ENCODE data around the gene CFAP299.
"Not testable (repeated sequence)": the region's sequence is repeated elsewhere in the genome, so short reads cannot be mapped to it uniquely, and the experiment has no call there.

The CFAP299 gene

DNA sequence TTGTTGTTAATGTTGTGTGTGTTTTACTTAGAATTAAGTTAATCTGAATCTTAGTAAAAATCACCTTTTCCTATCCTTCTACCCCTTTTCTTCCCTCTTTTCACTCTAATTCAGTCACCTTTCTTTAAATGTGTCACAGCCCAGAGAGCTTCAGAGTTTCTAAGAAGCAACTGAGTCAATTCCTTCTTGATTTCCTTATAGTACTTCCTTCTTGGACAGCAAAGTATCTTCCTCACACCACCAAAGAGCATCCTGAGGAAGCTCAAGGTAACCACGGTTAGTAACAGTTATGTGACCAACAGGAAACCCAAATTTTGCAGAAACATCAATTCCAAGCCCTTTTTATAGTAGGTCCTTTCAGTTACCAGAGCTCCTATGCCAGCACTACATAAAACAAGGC, 451.8 kb downstream of the CFAP299 start:
- H3K4me1 ChIP-seq (ENCODE audit: low read length) = no peaks in the 10 kb centered on the region
- no peak for TF ChIP-seq EZH2phosphoT487 (IDR thresholded peaks at IDR 0.05; ENCODE audit: low read depth)
- TF ChIP-seq, protein P1, sequence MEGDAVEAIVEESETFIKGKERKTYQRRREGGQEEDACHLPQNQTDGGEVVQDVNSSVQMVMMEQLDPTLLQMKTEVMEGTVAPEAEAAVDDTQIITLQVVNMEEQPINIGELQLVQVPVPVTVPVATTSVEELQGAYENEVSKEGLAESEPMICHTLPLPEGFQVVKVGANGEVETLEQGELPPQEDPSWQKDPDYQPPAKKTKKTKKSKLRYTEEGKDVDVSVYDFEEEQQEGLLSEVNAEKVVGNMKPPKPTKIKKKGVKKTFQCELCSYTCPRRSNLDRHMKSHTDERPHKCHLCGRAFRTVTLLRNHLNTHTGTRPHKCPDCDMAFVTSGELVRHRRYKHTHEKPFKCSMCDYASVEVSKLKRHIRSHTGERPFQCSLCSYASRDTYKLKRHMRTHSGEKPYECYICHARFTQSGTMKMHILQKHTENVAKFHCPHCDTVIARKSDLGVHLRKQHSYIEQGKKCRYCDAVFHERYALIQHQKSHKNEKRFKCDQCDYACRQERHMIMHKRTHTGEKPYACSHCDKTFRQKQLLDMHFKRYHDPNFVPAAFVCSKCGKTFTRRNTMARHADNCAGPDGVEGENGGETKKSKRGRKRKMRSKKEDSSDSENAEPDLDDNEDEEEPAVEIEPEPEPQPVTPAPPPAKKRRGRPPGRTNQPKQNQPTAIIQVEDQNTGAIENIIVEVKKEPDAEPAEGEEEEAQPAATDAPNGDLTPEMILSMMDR (IDR thresholded peaks at IDR 0.05; ENCODE audit: low read depth, low read length) = no peak

DNA sequence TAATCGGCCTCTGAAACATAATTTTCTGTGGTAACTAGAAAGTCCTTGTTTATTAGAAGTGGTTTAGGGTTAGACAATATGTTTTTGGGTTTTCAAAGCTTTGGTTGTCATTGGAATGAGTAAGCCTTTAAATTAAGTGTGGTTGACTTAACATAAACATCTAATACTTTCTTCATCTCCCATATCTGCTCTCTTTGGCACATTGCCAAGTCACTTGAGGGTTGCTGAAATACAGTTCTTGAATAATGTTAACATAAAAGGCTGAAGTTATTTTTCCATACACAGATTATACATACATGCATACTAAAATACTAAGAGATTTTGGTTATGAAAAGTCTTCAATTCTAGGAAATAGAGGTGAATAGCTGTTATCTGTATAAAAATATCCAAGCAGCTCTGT, 453.3 kb downstream of the CFAP299 start:
- no peak overlapping the region for H3K27ac ChIP-seq (ENCODE audit: low read length)
- no peak overlapping the region for H3K4me2 ChIP-seq (ENCODE audit: low read length)
- H4K20me1 ChIP-seq (ENCODE audit: insufficient read depth, low read length) = no peaks in the 10 kb centered on the region
- no peaks in the 10 kb centered on the region for H3K27me3 ChIP-seq (ENCODE audit: low read depth, low read length)
- no peak overlapping the region for H2AFZ ChIP-seq (ENCODE audit: low read depth, low read length)
- H3K4me1 ChIP-seq (ENCODE audit: low read length) = no peaks in the 10 kb centered on the region
- H3K79me2 ChIP-seq (ENCODE audit: low read length) = no peaks in the 10 kb centered on the region
- no peak overlapping the region for H3K9ac ChIP-seq (ENCODE audit: low read length)
- no peaks in the 10 kb centered on the region for H3K36me3 ChIP-seq (replicated peaks; ENCODE audit: low read depth, low read length)
- no peaks in the 10 kb centered on the region for H3K9me3 ChIP-seq (ENCODE audit: insufficient read depth, low read length)
- H3K4me3 ChIP-seq (ENCODE audit: low read length) = no peak overlapping the region
- no peak for TF ChIP-seq EZH2phosphoT487 (IDR thresholded peaks at IDR 0.05; ENCODE audit: low read depth)
- TF ChIP-seq, protein P1 (IDR thresholded peaks at IDR 0.05; ENCODE audit: low read depth, low read length) = no peak

More for the DNA sequence above, 451.8 kb downstream of the CFAP299 start:
- no peaks in the 10 kb centered on the region for H3K79me2 ChIP-seq (ENCODE audit: low read length)
- no peaks in the 10 kb centered on the region for H3K9me3 ChIP-seq (ENCODE audit: insufficient read depth, low read length)
- H3K27ac ChIP-seq (ENCODE audit: low read length) = no peak overlapping the region
- H3K9ac ChIP-seq (ENCODE audit: low read length) = no peak overlapping the region
- H3K36me3 ChIP-seq (replicated peaks; ENCODE audit: low read depth, low read length) = no peaks in the 10 kb centered on the region
- H3K4me2 ChIP-seq (ENCODE audit: low read length) = no peak overlapping the region
- H2AFZ ChIP-seq (ENCODE audit: low read depth, low read length) = no peak overlapping the region
- no peaks in the 10 kb centered on the region for H3K27me3 ChIP-seq (ENCODE audit: low read depth, low read length)
- H4K20me1 ChIP-seq (ENCODE audit: insufficient read depth, low read length) = no peaks in the 10 kb centered on the region
- H3K4me3 ChIP-seq (ENCODE audit: low read length) = no peak overlapping the region

GRCh38 chr4:80790152-80790551, 454.6 kb downstream of the CFAP299 start:
- Histone ChIP-seq H3K4me3 (ENCODE audit: low read length) (no peak overlapping the region), H2AFZ (ENCODE audit: low read depth, low read length) (no peak overlapping the region), H3K79me2 (ENCODE audit: low read length) (no peaks in the 10 kb centered on the region)

GRCh38 chr4:80793660-80794059, 458.1 kb downstream of the CFAP299 start:
- not testable (repeated sequence) for H3K36me3 ChIP-seq (replicated peaks; ENCODE audit: low read depth, low read length); H3K4me1 ChIP-seq (ENCODE audit: low read length); H4K20me1 ChIP-seq (ENCODE audit: insufficient read depth, low read length); H3K9ac ChIP-seq (ENCODE audit: low read length); H3K79me2 ChIP-seq (ENCODE audit: low read length); H3K4me2 ChIP-seq (ENCODE audit: low read length); H2AFZ ChIP-seq (ENCODE audit: low read depth, low read length); H3K9me3 ChIP-seq (ENCODE audit: insufficient read depth, low read length); H3K27ac ChIP-seq (ENCODE audit: low read length); H3K4me3 ChIP-seq (ENCODE audit: low read length); H3K27me3 ChIP-seq (ENCODE audit: low read depth, low read length)

More at GRCh38 chr4:80790152-80790551, 454.6 kb downstream of the CFAP299 start:
- H4K20me1 ChIP-seq (ENCODE audit: insufficient read depth, low read length) = no peaks in the 10 kb centered on the region
- H3K27ac ChIP-seq (ENCODE audit: low read length) = no peak overlapping the region
- H3K4me2 ChIP-seq (ENCODE audit: low read length) = no peak overlapping the region
- H3K36me3 ChIP-seq (replicated peaks; ENCODE audit: low read depth, low read length) = no peaks in the 10 kb centered on the region
- no peaks in the 10 kb centered on the region for H3K4me1 ChIP-seq (ENCODE audit: low read length)
- no peaks in the 10 kb centered on the region for H3K9me3 ChIP-seq (ENCODE audit: insufficient read depth, low read length)
- TF ChIP-seq, protein P1 (IDR thresholded peaks at IDR 0.05; ENCODE audit: low read depth, low read length) = no peak
- TF ChIP-seq EZH2phosphoT487 (IDR thresholded peaks at IDR 0.05; ENCODE audit: low read depth) = no peak
- H3K9ac ChIP-seq (ENCODE audit: low read length) = no peak overlapping the region
- H3K27me3 ChIP-seq (ENCODE audit: low read depth, low read length) = no peaks in the 10 kb centered on the region

- Histone ChIP-seq H3K79me2 (ENCODE audit: low read length) (no peaks in the 10 kb centered on the region), H3K4me2 (ENCODE audit: low read length) (no peak overlapping the region), H3K9me3 (ENCODE audit: insufficient read depth, low read length) (no peaks in the 10 kb centered on the region), H3K9ac (ENCODE audit: low read length) (no peak overlapping the region), H2AFZ (ENCODE audit: low read depth, low read length) (no peak overlapping the region), H3K27ac (ENCODE audit: low read length) (no peak overlapping the region), H4K20me1 (ENCODE audit: insufficient read depth, low read length) (no peaks in the 10 kb centered on the region), H3K4me3 (ENCODE audit: low read length) (no peak overlapping the region), H3K36me3 (replicated peaks; ENCODE audit: low read depth, low read length) (no peaks in the 10 kb centered on the region), H3K4me1 (ENCODE audit: low read length) (no peaks in the 10 kb centered on the region), H3K27me3 (ENCODE audit: low read depth, low read length) (no peaks in the 10 kb centered on the region)
- TF ChIP-seq, protein P1 (IDR thresholded peaks at IDR 0.05; ENCODE audit: low read depth, low read length) = no peak
- TF ChIP-seq EZH2phosphoT487 (IDR thresholded peaks at IDR 0.05; ENCODE audit: low read depth) = no peak
These were observed 462.6 kb downstream of the CFAP299 start for GRCh38 chr4:80798082-80798481.

DNA sequence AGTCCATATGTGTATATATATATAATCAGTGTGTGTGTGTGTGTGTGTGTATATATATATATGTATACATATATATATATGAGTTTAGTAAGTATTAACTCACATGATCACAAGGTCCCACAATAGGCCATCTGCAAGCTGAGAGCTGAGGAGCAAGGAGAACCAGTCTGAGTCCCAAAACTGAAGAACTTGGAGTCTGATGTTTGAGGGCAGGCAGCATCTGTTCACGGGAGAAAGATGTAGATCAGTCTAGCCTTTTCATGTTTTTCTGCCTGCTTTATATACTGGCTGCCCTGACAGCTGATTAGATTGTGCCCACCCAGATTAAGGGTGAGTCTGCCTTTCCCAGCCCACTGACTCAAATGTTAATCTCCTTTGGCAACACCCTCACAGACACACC, 465.2 kb downstream of the CFAP299 start:
- H3K36me3 ChIP-seq (replicated peaks; ENCODE audit: low read depth, low read length); H3K9me3 ChIP-seq (ENCODE audit: insufficient read depth, low read length); H3K4me3 ChIP-seq (ENCODE audit: low read length); H3K27me3 ChIP-seq (ENCODE audit: low read depth, low read length); H2AFZ ChIP-seq (ENCODE audit: low read depth, low read length); H3K9ac ChIP-seq (ENCODE audit: low read length); H4K20me1 ChIP-seq (ENCODE audit: insufficient read depth, low read length); H3K4me2 ChIP-seq (ENCODE audit: low read length); H3K4me1 ChIP-seq (ENCODE audit: low read length); H3K27ac ChIP-seq (ENCODE audit: low read length); H3K79me2 ChIP-seq (ENCODE audit: low read length): not testable (repeated sequence)

All from OCI-LY3 (cell line).